ENCODE measurements around the gene PDE6B. TPM values are rescaled to one million over a fixed set of nuclear protein-coding genes. Genes with fewer than 3 reads are reported as not detected.

PDE6B gene
- total and polyA plus RNA-seq, 2 experiments from 2014 or later, result 43.1 to 48.1 TPM

DNA sequence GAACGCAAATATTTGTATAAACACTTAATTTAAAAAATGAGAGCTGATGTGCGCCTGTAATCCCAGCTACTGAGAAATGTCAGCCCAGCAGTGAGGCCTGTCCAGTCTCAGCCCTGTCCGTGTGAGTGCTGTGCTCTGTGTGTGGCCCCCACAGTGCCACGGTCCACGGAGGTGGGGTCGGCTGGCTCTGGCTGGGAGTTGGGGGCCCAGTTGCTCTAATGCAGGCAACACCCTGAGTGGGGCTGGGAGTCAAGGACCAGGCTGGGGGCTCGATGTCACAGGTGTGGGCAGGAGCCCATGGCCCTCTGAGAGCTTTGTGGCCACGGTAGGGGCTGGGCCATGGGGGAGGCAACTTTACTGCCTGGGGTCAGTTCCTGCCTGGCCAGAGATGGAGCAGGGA is 93.1 kb downstream of the PDE6B start:
- TF ChIP-seq, protein P1, sequence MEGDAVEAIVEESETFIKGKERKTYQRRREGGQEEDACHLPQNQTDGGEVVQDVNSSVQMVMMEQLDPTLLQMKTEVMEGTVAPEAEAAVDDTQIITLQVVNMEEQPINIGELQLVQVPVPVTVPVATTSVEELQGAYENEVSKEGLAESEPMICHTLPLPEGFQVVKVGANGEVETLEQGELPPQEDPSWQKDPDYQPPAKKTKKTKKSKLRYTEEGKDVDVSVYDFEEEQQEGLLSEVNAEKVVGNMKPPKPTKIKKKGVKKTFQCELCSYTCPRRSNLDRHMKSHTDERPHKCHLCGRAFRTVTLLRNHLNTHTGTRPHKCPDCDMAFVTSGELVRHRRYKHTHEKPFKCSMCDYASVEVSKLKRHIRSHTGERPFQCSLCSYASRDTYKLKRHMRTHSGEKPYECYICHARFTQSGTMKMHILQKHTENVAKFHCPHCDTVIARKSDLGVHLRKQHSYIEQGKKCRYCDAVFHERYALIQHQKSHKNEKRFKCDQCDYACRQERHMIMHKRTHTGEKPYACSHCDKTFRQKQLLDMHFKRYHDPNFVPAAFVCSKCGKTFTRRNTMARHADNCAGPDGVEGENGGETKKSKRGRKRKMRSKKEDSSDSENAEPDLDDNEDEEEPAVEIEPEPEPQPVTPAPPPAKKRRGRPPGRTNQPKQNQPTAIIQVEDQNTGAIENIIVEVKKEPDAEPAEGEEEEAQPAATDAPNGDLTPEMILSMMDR (IDR thresholded peaks at IDR 0.05; ENCODE audit: low read depth, low read length), result no peak
- H3K4me3 ChIP-seq, result no peak overlapping the region
- H3K9me3 ChIP-seq (ENCODE audit: low read depth), result no peaks in the 10 kb centered on the region
- no peaks in the 10 kb centered on the region for H3K4me1 ChIP-seq (ENCODE audit: low read depth)
- H3K27me3 ChIP-seq, result no peaks in the 10 kb centered on the region
- no peak for DNase-seq (ENCODE audit: low read depth in 1 of 2, low spot score in 1 of 2)
- no peaks in the 10 kb centered on the region for H3K36me3 ChIP-seq
- H3K27ac ChIP-seq, result peak overlapping the region; percentile 62

Other genes with a start within 250 kb of the PDE6B start
- 15.1 and 20.8 TPM in 2 replicates for gene ZNF721, start 126.4 kb upstream of the PDE6B start, total RNA-seq
- gene ZNF721, start 126.4 kb upstream of the PDE6B start, polyA plus RNA-seq, result 20.0 and 35.9 TPM in 2 replicates
- 26.5 and 52.9 TPM in 2 replicates for gene PIGG, start 126.4 kb upstream of the PDE6B start, total RNA-seq
- gene PIGG, start 126.4 kb upstream of the PDE6B start, polyA plus RNA-seq, result 39.2 and 48.5 TPM in 2 replicates
- gene TMEM271, start 49.3 kb upstream of the PDE6B start, total RNA-seq, result not detected in 2 replicates
- gene TMEM271, start 49.3 kb upstream of the PDE6B start, polyA plus RNA-seq, result not detected in 2 replicates
- gene ATP5ME, start 48.7 kb downstream of the PDE6B start, total RNA-seq, result 177 and 254 TPM in 2 replicates
- gene ATP5ME, start 48.7 kb downstream of the PDE6B start, polyA plus RNA-seq, result 1,150 and 1,438 TPM in 2 replicates
- gene MYL5, start 49.0 kb downstream of the PDE6B start, total RNA-seq, result 27.3 and 40.5 TPM in 2 replicates
- 33.8 and 42.7 TPM in 2 replicates for gene MYL5, start 49.0 kb downstream of the PDE6B start, polyA plus RNA-seq
- 0.42 and 1.9 TPM in 2 replicates for gene SLC49A3, start 63.6 kb downstream of the PDE6B start, total RNA-seq
- gene SLC49A3, start 63.6 kb downstream of the PDE6B start, polyA plus RNA-seq, result 0.47 and 2.3 TPM in 2 replicates
- 59.6 and 118 TPM in 2 replicates for gene PCGF3, start 80.3 kb downstream of the PDE6B start, total RNA-seq
- 28.1 and 32.8 TPM in 2 replicates for gene PCGF3, start 80.3 kb downstream of the PDE6B start, polyA plus RNA-seq
- 0.92 and 1.8 TPM in 2 replicates for gene CPLX1, start 200.6 kb downstream of the PDE6B start, total RNA-seq
- gene CPLX1, start 200.6 kb downstream of the PDE6B start, polyA plus RNA-seq, result 0.79 TPM in 1 of 2 replicates, not detected in the other